ENCODE measurements around the gene SORCS2. TPM values are rescaled to one million over a fixed set of nuclear protein-coding genes. Genes with fewer than 3 reads are reported as not detected.

The SORCS2 gene
- total and polyA plus RNA-seq, 2 of the 13 experiments (the other 11 are each of a cell fraction or from before 2014, with no cell fraction given), result 0.82 to 1.0 TPM

- TF ChIP-seq ZBTB40 (IDR thresholded peaks at IDR 0.05), result 0 out of 2 replicates have a peak, but pooled peaks have one; percentile 26
- TF ChIP-seq ZBTB40 (CRISPR knock-in tag; IDR thresholded peaks at IDR 0.05), result no peak
- TF ChIP-seq HDAC1 (CRISPR knock-in tag; IDR thresholded peaks at IDR 0.05), result no peak
- no peak for TF ChIP-seq ZNF263 (CRISPR knock-in tag; IDR thresholded peaks at IDR 0.05)
- TF ChIP-seq NFRKB (IDR thresholded peaks at IDR 0.05), result no peak
- TF ChIP-seq ZNF180 (CRISPR knock-in tag; IDR thresholded peaks at IDR 0.05; ENCODE audit: borderline replicate concordance, low read depth), result no peak
- TF ChIP-seq REL (CRISPR knock-in tag; conservative IDR thresholded peaks at IDR 0.05), result no peak
Measured at GRCh38 chr4:7621252-7622035, 429.1 kb downstream of the SORCS2 start (continued).
